HG03457 (cell line): ENCODE data around the gene LIMD2.
"Not testable (repeated sequence)": the region's sequence is repeated elsewhere in the genome, so short reads cannot be mapped to it uniquely, and the experiment has no call there.

Experiments
- ATAC-seq: cut with Tn5 transposase; IDR thresholded peaks from one replicate; pipeline ENCODE4 v1.9.1; 2021; ENCODE audit warnings: moderate number of reproducible peaks; ENCODE audit not compliant: unreplicated experiment

LIMD2 gene

GRCh38 chr17:63699638-63700527 is at the start of gene LIMD2:
Gene LIMD2 (minus strand): TSS chr17:63700125. CDS start chr17:63699298, 827 bp downstream.
- ATAC-seq = no peak

DNA sequence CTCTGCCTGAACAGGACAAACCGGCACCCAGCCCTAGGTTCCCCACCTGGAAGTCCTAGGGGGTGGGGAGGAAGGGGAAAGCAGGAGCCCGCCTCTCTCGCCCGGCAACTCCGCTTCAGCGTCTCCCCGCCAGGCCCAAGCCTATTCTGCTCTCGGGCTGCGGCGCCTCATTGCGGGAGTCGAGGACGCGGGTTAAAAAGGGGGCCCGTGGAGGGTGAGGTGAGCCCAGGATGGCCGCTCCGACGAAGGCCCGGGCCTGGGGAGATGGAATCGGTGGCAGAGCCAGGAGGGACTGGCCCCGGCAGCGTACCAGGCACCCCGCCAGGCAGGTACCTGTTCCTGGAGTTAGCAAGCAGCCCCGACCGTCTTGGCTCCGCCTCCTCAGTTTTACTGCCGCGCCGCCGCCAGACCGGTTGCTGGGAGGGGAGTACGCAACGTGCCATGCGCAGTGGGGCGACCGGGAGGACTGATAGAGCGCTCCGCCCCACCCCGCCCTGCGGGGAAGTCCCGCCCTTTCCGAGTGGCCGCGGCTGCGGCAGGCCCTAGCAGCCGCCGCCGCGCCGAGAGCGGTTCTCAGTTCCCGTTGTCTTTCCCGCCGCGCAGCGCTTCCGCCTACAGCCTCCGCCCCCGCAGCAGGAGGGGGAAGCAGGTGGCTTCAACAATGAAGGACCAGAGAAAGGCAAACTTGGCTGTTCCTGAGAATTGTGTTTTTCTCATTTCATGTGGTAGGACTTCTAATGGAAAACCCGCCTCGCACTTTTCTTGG is 41.7 kb upstream of the LIMD2 start, which contains the start of gene STRADA:
Gene STRADA, minus strand, starts transcription at position 392 of the 766 bp plus-strand sequence. CDS start 13,430 bp downstream, outside the sequence.
- ATAC-seq = peak; percentile 87

GRCh38 chr17:63741143-63741407 is 41.1 kb upstream of the LIMD2 start:
- ATAC-seq = peak; percentile 1

DNA sequence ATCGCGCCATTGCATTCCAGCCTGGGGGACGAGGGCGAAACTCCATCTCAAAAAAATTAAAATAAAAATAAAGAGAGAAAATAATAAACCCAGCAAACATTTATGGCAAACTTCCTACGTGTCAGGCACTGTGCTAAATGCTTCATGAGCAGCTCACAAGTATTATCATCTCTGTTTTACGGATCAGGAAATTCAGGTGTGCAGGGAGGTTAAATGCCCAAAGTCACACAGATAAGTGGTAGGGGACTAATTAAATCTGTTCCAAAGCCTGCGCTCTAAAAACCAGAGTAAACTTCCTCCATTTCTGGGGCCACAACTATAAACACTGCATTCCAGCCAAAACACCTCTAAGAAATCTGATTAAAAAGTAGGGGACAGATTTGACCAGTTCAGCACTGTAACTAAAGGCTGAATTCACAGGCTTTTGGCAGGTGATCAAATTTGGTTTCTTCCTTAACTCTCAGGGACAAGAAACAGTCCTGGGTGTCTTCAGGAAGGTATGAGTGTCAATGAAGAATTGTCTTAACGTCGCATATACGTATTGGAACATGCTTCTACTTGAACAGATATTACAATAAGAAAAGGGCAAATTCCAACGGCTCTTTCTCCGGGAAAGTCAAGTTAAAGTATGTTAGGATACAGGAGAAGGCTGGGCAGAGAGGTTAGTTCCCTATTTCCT is 40.7 kb upstream of the LIMD2 start:
- no peak for ATAC-seq

- ATAC-seq = no peak
Measured at GRCh38 chr17:63735691-63736090, 35.8 kb upstream of the LIMD2 start.

GRCh38 chr17:63722403-63722802 is 22.5 kb upstream of the LIMD2 start:
- no peak for ATAC-seq

DNA sequence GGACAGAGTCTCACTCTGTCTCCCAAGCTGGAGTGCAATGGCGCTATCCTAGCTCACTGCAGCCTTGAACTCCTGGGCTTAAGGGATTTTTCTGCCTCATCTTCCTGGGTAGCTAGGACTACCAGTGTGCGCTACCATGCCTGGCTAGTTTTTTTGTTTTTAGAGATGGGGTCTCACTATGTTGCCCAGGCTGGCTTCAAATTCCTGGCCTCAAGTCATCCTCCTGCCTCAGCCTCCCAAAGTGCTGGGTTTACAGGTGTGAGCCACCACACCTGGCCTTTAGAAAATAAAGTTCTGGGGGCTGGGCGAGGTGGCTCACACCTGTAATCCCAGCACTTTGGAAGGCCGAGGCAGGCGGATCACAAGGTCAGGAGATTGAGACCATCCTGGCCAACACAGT is 20.3 kb upstream of the LIMD2 start:
- not testable (repeated sequence) for ATAC-seq

- ATAC-seq = no peak
Measured at GRCh38 chr17:63718988-63719387, 19.1 kb upstream of the LIMD2 start.

- ATAC-seq = no peak
Measured at GRCh38 chr17:63716426-63716825, 16.5 kb upstream of the LIMD2 start.

DNA sequence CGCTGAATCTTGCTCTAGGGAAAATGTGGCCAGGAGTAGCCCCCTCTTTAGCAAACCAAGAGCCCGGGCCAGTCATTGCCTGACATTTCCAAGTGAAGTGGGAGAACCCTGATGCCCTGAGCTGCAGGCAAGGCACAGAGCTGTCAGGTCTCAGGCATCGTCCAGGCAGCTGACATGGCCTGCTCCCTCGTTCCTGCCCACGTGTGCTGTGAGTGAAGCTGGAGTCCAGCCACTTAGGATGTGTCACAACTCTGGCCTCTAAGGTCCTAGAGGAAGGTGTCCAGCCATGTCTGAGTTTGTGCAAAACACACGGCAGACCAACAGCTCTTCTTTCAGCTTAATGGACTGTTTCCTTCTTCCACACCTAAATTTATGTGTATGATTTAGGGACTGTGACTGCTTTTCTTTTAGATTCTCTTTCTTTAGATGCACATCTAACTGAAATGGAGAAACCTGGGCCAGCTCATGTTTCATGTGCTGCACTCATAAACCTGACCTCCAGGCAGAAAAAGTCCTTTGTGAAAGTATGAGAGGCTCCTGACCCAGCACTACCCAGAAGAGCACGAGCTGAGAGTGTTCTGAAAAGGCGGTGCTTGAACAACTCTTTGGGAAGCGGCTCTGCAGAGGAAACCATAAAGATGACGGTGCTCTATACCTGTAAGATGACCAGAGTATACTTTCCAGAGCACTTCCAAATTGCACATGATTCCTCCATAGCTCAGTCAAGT is 14.8 kb upstream of the LIMD2 start:
- ATAC-seq = no peak

GRCh38 chr17:63709110-63709509 is 9.2 kb upstream of the LIMD2 start:
- ATAC-seq = no peak

DNA sequence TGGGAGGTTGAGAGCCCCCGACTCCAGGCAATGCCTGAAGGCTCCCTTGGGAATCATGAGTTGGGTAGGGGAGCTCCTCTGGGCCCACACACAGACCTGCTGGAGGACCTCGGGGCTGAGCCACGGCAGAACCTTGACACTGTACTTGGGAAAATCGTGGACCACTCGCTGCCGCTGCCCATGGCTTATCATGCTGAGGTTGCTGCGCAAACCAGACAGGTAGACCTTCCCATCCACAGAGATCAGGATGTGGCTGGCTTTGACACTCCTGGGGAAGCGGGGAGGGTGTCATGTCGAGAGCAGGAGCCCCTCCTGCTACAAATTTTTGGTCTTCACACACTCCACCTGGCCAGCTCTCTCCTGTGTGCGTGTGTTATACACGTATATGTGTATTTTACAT is 7.2 kb upstream of the LIMD2 start:
- no peak for ATAC-seq

DNA sequence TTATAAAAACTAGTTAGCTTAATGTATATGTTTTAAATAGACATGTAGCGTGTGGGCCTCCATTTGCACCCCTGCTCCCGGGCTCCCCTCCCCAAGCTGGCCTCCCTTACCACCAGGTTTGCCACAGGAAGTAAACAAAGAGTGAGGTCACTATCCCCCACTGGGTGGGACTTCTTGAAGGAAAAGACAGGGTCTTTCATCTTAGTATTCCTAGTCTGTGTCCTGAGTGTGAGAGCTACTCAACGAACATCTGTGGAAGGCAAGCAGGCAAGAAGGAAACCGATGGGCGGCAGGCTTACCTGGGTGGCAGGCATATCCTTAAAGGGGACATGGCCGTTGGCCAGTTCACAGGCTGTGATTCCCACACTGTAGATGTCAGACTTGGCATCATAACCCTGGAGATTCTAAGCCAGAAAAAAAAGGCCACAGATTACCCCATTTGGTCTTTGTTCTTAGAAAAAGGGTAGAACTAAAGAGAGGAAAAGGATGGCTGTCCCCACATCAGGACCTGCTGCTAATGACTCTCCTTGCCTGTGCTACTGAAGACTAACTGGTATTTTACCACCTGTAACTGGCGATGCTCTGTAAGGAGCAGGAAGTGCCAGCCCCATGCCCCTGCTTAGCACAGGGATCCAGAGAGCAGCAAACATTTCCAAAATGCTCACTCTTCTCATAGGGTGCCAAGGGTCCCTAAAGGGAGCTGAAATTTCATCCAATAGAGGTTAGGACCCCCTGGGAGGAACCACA is 6.6 kb upstream of the LIMD2 start:
- no peak for ATAC-seq

GRCh38 chr17:63705657-63706056 is 5.7 kb upstream of the LIMD2 start:
- ATAC-seq = no peak

DNA sequence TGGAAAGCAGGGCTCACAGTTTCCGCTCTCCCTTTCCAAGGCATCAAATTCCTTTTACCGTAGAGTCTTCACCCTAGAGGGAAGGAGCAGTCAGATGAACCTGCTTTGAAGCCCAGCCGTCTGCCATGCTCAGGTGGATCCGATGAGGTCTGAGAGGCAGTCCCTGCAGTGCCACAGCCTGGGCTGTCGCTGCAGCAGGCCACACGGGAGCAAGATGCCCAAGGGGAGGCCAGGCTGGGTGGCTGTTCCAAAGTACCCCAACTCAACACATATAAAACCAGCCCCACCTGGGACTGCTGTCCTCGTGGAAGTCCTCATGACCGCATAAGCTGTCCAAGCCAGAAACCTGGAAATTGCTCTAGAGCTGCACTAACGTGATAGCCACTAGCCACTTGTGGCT is 4.9 kb upstream of the LIMD2 start:
- no peak for ATAC-seq

- ATAC-seq = no peak
Measured at GRCh38 chr17:63704259-63704576, 4.3 kb upstream of the LIMD2 start.

DNA sequence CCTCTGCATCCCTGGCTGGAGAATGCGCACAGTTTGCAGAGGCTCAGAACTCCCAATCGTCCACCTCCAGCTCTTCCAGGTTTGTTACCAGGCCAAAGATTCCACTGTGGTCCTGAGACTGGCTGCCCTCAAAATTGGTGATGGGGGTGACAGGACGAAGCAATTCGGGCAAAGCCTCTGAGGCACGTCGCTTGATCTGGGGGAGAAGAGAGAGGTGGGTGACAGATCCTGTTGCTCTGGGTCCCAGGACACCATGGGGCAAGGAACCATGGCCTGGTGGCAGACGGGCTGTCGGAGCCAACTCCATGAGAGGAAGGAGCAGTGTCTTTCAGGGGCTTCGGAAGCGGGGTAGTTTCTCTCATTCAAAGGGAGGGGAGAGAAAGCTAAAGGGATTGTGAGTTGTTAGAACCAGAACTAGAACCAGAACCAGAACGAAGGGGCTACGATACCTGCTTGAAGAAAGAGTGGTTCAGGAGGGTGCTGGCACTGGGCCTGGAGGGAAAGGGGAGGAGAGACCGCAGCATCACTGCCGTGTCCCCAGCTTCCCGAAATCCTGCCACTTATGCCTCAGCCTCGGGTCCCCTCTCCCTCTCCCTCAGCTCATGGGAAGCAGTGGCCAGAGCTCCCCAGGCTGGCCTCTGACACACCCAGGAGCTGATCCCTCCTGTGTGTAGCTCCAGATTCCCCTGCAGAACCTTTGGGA is 3.8 kb upstream of the LIMD2 start:
- no peak for ATAC-seq

DNA sequence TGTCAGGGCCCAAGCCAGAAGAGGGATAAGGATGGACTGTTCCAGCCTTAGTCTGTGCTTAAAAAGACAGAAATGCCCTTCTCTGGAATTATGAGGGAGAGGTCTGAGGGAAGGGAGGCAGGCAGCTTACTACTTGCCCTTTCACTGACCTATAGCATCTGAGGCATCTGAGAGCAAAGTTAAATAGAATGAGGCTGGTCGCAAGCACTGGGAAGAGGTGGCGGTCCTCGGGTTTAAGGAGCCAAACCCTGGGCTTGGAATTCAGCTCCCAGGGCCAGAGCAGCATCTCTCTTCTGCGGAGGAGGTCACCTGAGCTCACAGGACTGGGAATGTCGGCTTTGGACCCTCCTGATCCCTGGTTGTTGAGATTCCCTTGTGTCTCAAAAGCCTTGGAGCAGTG is 3.1 kb upstream of the LIMD2 start:
- ATAC-seq = no peak

- ATAC-seq = no peak
Measured at GRCh38 chr17:63702721-63703015, 2.7 kb upstream of the LIMD2 start.
